Measurements from ENCODE around the gene FAM107B.

GRCh38 chr10:14664345-14664744, 110.4 kb downstream of the FAM107B start:
- TF ChIP-seq MYNN (CRISPR knock-in tag; IDR thresholded peaks at IDR 0.05; ENCODE audit: low read depth) (no peak), ZBTB8A (CRISPR knock-in tag; IDR thresholded peaks at IDR 0.05; ENCODE audit: borderline replicate concordance, low read depth) (no peak), E2F2 (CRISPR knock-in tag; IDR thresholded peaks at IDR 0.05; ENCODE audit: borderline replicate concordance) (no peak), ARNT (IDR thresholded peaks at IDR 0.05) (no peak), FOXA3 (CRISPR knock-in tag; IDR thresholded peaks at IDR 0.05) (no peak), POLR2AphosphoS5 (IDR thresholded peaks at IDR 0.05; ENCODE audit: low read depth, low read length) (no peak), RFX5 (IDR thresholded peaks at IDR 0.05; ENCODE audit: low read depth, low read length) (no peak), CTCF (CRISPR knock-in tag; IDR thresholded peaks at IDR 0.05) (no peak)
